ENCODE data around the gene MFSD6L.

MFSD6L gene

GRCh38 chr17:8749616-8750015 lies 49.5 kb downstream of the MFSD6L start:
- DNase-seq (ENCODE audit: insufficient read length, low spot score) (no peak), FAIRE-seq (no peak)

- FAIRE-seq = no peak
- DNase-seq (ENCODE audit: insufficient read length, low spot score) = no peak
Observed at GRCh38 chr17:8747742-8748141, 51.4 kb downstream of the MFSD6L start.
